HepG2 (cell line): ENCODE results near the gene P4HTM. TPM values are rescaled to one million over a fixed set of nuclear protein-coding genes. Genes with fewer than 3 reads are reported as not detected.

Experiments used
- ATF6 ChIP-seq: sonication (generic); formaldehyde crosslinking; conservative IDR thresholded peaks from 2 replicates; pipeline ENCODE4 v1.4.0; 2020; ENCODE audit warnings: missing genetic modification reagents
- CCDC6 ChIP-seq: sonication (generic); formaldehyde crosslinking; IDR thresholded peaks from 2 replicates; pipeline ENCODE4 v1.8.1; 2022; ENCODE audit warnings: mild to moderate bottlenecking, missing genetic modification reagents, moderate library complexity
- HHEX ChIP-seq: IDR thresholded peaks from 2 replicates; pipeline ENCODE4 v1.6.1; 2016; ENCODE audit warnings: control low read depth
- HNF4A ChIP-seq: sonication (generic); formaldehyde crosslinking; IDR thresholded peaks from 2 replicates; pipeline ENCODE4 v1.4.0; 2020; ENCODE audit warnings: missing genetic modification reagents
- HOXA9 ChIP-seq: sonication (generic); formaldehyde crosslinking; IDR thresholded peaks from 2 replicates; pipeline ENCODE4 v1.8.1; 2022; ENCODE audit warnings: missing genetic modification reagents, mild to moderate bottlenecking, moderate library complexity, borderline replicate concordance
- NAIF1 ChIP-seq: sonication (generic); formaldehyde crosslinking; IDR thresholded peaks from 2 replicates; pipeline ENCODE4 v1.5.0; 2020; ENCODE audit warnings: mild to moderate bottlenecking, missing genetic modification reagents, borderline replicate concordance
- NR2C2 ChIP-seq: sonication (generic); formaldehyde crosslinking; IDR thresholded peaks from 2 replicates; pipeline ENCODE4 v1.4.0; 2020; ENCODE audit warnings: missing genetic modification reagents, mild to moderate bottlenecking, moderate library complexity, borderline replicate concordance
- NR2F2 ChIP-seq: IDR thresholded peaks from 2 replicates; pipeline ENCODE4 v1.6.1; 2012; ENCODE audit warnings: low read depth, inconsistent platforms, borderline replicate concordance
- RBFOX2 ChIP-seq: fragments of 200-400 bp; formaldehyde crosslinking; IDR thresholded peaks from 2 replicates; pipeline ENCODE4 v1.6.1; 2017; ENCODE audit warnings: low read depth, mild to moderate bottlenecking, low read length
- RELA ChIP-seq: sonication (generic); formaldehyde crosslinking; IDR thresholded peaks from 2 replicates; pipeline ENCODE4 v1.4.0; 2020; ENCODE audit warnings: missing genetic modification reagents
- ZFY ChIP-seq: sonication (generic); formaldehyde crosslinking; IDR thresholded peaks from 2 replicates; pipeline ENCODE4 v1.4.0; 2020; ENCODE audit warnings: missing genetic modification reagents
- ZKSCAN8 ChIP-seq: IDR thresholded peaks from 2 replicates; pipeline ENCODE4 v1.6.1; 2016; ENCODE audit warnings: borderline replicate concordance, missing genetic modification reagents, missing compliant biosample characterization
- ZMYM2 ChIP-seq: sonication (generic); formaldehyde crosslinking; IDR thresholded peaks from 2 replicates; pipeline ENCODE4 v1.8.0; 2022; ENCODE audit warnings: mild to moderate bottlenecking, missing genetic modification reagents
- ZNF207 ChIP-seq: fragments of 450-650 bp; IDR thresholded peaks from 2 replicates; pipeline ENCODE4 v1.6.1; 2016; ENCODE audit warnings: antibody characterized with exemption, borderline replicate concordance
- ZNF234 ChIP-seq: sonication (generic); formaldehyde crosslinking; conservative IDR thresholded peaks from 2 replicates; pipeline ENCODE4 v1.5.1; 2020; ENCODE audit warnings: mild to moderate bottlenecking, missing genetic modification reagents
- ZNF235 ChIP-seq: sonication (generic); formaldehyde crosslinking; IDR thresholded peaks from 2 replicates; pipeline ENCODE4 v1.8.1; 2023; ENCODE audit warnings: mild to moderate bottlenecking, missing genetic modification reagents, borderline replicate concordance
- ZNF354B ChIP-seq: sonication (generic); formaldehyde crosslinking; IDR thresholded peaks from 2 replicates; pipeline ENCODE4 v1.8.0; 2022; ENCODE audit warnings: mild to moderate bottlenecking, missing genetic modification reagents
- ZNF430 ChIP-seq: sonication (generic); formaldehyde crosslinking; IDR thresholded peaks from 2 replicates; pipeline ENCODE4 v1.9.0; 2021; ENCODE audit warnings: mild to moderate bottlenecking, missing genetic modification reagents
- ZNF558 ChIP-seq: sonication (generic); formaldehyde crosslinking; IDR thresholded peaks from 2 replicates; pipeline ENCODE4 v1.9.0; 2022; ENCODE audit warnings: mild to moderate bottlenecking, missing genetic modification reagents, borderline replicate concordance
- ZNF850 ChIP-seq: sonication (generic); formaldehyde crosslinking; conservative IDR thresholded peaks from 2 replicates; pipeline ENCODE4 v1.9.0; 2021; ENCODE audit warnings: mild to moderate bottlenecking, missing genetic modification reagents
- polyA plus RNA-seq, 8 experiments: library from polyadenylated mRNA; depleted of rRNA in 3 of 8; stranded (reverse) in 7 of 8; unstranded in 1 of 8; fragments of >200 nt; fragmentation: Illumina TruSeq in 4 of 8; extraction: Trizol in 4 of 8; gene quantifications; 2 replicates each; pipeline versions ENCODE4 v1.2.1 to v1.2.3, GENCODE V29; 2011 to 2016; ENCODE audit warnings: low read depth in 4 of 8, missing spikeins in 1 of 8, mixed read lengths in 1 of 8; ENCODE audit not compliant: insufficient read depth in 1 of 8
- total RNA-seq, 5 experiments: library from RNA; depleted of rRNA; stranded (reverse); fragments of >200 nt; fragmentation: Illumina TruSeq; extraction: Trizol; gene quantifications; 2 replicates each; pipeline ENCODE4 v1.2.3, GENCODE V29; 2016; ENCODE audit warnings: low read depth in 1 of 5
- TF ChIP-seq, protein P1 (sequence below): fragments of 450-650 bp; IDR thresholded peaks from 2 replicates; pipeline ENCODE4 v1.6.1; 2016
- TF ChIP-seq, protein P2 (sequence below): sonication (generic); formaldehyde crosslinking; IDR thresholded peaks from 2 replicates; pipeline ENCODE4 v1.5.0; 2020; ENCODE audit warnings: missing genetic modification reagents
- TF ChIP-seq, protein P3 (sequence below): sonication (generic); formaldehyde crosslinking; IDR thresholded peaks from 2 replicates; pipeline ENCODE4 v1.5.1; 2020; ENCODE audit warnings: missing genetic modification reagents, mild to moderate bottlenecking, borderline replicate concordance
- TF ChIP-seq, protein P4 (sequence below): sonication (generic); formaldehyde crosslinking; IDR thresholded peaks from 2 replicates; pipeline ENCODE4 v1.4.0; 2020; ENCODE audit warnings: mild to moderate bottlenecking, low read depth, missing genetic modification reagents

Gene P4HTM
- total and polyA plus RNA-seq, 2 of the 13 experiments (the other 11 are each of a cell fraction or from before 2014, with no cell fraction given): 0.01 TPM; not detected in 1

DNA sequence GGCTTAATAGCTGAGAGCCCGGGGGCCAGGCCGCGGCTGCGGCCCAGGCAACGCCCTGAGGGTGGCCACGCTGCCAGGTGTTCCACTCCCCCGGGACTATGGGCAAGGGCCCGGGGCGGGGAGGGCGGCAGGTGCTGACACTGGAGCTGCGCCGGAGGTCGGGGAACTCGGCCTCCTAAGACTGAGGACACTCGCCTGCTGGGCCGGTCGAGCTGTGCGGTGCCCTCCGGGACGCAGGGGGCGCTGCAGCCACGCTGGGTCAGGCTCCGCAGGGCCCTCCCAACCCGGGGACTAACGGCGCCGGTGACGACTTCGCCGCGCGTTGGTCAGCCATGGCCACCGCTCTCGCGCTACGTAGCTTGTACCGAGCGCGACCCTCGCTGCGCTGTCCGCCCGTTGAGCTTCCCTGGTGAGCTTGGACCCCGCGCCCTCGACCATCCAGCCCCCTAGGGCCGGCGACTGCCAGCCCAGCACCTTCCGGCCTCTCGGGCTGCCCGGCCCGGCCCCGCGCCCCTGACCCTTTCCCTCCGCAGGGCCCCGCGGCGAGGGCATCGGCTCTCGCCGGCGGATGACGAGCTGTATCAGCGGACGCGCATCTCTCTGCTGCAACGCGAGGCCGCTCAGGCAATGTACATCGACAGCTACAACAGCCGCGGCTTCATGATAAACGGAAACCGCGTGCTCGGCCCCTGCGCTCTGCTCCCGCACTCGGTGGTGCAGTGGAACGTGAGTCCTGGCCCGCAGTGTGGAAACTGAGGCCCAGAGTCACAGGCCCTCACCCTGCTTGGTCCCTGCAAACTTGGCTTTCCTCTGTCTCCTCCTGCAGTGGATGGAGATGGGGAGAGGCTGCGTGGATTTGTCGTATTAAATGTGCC is 32.0 kb downstream of the P4HTM start, which contains the start of gene NDUFAF3 (continued):
- TF ChIP-seq, protein P1, sequence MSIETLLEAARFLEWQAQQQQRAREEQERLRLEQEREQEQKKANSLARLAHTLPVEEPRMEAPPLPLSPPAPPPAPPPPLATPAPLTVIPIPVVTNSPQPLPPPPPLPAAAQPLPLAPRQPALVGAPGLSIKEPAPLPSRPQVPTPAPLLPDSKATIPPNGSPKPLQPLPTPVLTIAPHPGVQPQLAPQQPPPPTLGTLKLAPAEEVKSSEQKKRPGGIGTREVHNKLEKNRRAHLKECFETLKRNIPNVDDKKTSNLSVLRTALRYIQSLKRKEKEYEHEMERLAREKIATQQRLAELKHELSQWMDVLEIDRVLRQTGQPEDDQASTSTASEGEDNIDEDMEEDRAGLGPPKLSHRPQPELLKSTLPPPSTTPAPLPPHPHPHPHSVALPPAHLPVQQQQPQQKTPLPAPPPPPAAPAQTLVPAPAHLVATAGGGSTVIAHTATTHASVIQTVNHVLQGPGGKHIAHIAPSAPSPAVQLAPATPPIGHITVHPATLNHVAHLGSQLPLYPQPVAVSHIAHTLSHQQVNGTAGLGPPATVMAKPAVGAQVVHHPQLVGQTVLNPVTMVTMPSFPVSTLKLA: no peak
- TF ChIP-seq NAIF1 (CRISPR knock-in tag) (peak; percentile 89), ZNF558 (CRISPR knock-in tag) (no peak; the same call in 1 of the 2 replicates), ZFY (CRISPR knock-in tag) (peak; percentile 89), RBFOX2 (peak; percentile 88), ZMYM2 (CRISPR knock-in tag) (no peak), ZNF235 (CRISPR knock-in tag) (0 out of 2 replicates have a peak, but pooled peaks have one; percentile 65), ZNF354B (CRISPR knock-in tag) (no peak), ZNF430 (CRISPR knock-in tag) (0 out of 2 replicates have a peak, but pooled peaks have one; percentile 75), ZNF207 (no peak), ZNF234 (CRISPR knock-in tag) (no peak), ZKSCAN8 (no peak; the same call in 1 of the 2 replicates), RELA (CRISPR knock-in tag) (no peak), HHEX (CRISPR knock-in tag) (no peak), ATF6 (no peak; the same call in 1 of the 2 replicates), NR2C2 (CRISPR knock-in tag) (peak; percentile 69; the same call in 1 of the 2 replicates), HOXA9 (CRISPR knock-in tag) (peak; percentile 65; the same call in 1 of the 2 replicates), NR2F2 (peak; percentile 15; the same call in 1 of the 2 replicates), ZNF850 (CRISPR knock-in tag) (no peak; the same call in 1 of the 2 replicates), CCDC6 (CRISPR knock-in tag) (0 out of 2 replicates have a peak, but pooled peaks have one; percentile 10), HNF4A (peak; percentile 50; the same call in 1 of the 2 replicates)
- TF ChIP-seq, protein P2, sequence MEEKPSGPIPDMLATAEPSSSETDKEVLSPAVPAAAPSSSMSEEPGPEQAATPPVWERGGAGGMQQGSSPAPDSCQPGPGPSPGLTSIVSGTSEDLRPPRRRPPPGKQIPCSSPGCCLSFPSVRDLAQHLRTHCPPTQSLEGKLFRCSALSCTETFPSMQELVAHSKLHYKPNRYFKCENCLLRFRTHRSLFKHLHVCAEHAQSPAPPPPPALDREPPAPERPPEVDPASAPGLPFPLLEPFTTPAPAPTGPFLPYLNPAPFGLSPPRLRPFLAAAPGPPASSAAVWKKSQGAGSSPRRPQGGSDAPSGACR (CRISPR knock-in tag): 0 out of 2 replicates have a peak, but pooled peaks have one; percentile 88
- TF ChIP-seq, protein P3, sequence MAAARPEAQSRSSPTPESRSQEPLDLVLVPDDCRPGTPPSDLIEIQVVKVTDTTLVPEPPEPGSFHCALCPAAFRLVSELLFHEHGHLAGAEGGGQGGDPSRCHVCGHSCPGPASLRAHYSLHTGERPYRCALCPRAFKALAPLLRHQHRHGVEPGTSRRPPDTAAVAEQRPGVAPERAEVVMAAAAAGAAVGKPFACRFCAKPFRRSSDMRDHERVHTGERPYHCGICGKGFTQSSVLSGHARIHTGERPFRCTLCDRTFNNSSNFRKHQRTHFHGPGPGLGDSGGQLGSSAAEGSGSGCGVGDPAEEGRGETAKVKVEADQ (CRISPR knock-in tag): peak; percentile 64; the same call in 1 of the 2 replicates
- TF ChIP-seq, protein P4, sequence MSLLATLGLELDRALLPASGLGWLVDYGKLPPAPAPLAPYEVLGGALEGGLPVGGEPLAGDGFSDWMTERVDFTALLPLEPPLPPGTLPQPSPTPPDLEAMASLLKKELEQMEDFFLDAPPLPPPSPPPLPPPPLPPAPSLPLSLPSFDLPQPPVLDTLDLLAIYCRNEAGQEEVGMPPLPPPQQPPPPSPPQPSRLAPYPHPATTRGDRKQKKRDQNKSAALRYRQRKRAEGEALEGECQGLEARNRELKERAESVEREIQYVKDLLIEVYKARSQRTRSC (CRISPR knock-in tag): peak; percentile 2; the same call in 1 of the 2 replicates
